Cerebellar cortex (tissue), 1 donor: ENCODE results near the gene PCSK4.
"Not testable (repeated sequence)": the region's sequence is repeated elsewhere in the genome, so short reads cannot be mapped to it uniquely, and the experiment has no call there.

Experiments
- DNase-seq: peaks from one replicate; pipeline ENCODE4 v3.0.0-alpha.2; 2015; ENCODE audit warnings: low spot score

Gene PCSK4

GRCh38 chr19:1490311-1491113, at the start of gene PCSK4:
PCSK4 (minus strand) TSS chr19:1490350; CDS start chr19:1490346, 4 bp downstream.
- DNase-seq, result peak; percentile 99

- DNase-seq, result not testable (repeated sequence)
These were observed 49.6 kb upstream of the PCSK4 start for GRCh38 chr19:1539749-1540148.

GRCh38 chr19:1538978-1539377, 48.8 kb upstream of the PCSK4 start:
- DNase-seq, result no peak

- not testable (repeated sequence) for DNase-seq
These were observed 45.5 kb upstream of the PCSK4 start for GRCh38 chr19:1535699-1536098.

DNA sequence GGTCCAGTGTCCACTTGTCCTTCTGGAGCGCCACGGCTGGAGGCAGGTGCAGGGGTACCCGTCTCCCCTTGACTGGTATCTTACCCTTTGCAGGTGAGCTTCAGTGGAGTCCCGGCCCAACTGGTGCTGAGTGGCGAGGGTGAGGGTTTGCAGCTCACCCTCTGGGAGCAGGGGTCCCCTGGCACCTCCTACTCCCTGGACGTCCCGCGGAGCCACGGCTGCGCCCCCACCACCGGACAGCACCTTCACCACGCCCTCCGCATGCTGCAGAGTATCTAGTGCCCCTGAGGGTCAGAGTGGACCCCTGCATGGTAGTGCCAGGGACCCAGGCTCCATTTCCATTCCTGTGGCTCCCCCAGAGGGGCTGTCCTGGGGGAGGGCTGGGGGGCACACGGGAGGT, 44.8 kb upstream of the PCSK4 start:
- DNase-seq, result no peak

DNA sequence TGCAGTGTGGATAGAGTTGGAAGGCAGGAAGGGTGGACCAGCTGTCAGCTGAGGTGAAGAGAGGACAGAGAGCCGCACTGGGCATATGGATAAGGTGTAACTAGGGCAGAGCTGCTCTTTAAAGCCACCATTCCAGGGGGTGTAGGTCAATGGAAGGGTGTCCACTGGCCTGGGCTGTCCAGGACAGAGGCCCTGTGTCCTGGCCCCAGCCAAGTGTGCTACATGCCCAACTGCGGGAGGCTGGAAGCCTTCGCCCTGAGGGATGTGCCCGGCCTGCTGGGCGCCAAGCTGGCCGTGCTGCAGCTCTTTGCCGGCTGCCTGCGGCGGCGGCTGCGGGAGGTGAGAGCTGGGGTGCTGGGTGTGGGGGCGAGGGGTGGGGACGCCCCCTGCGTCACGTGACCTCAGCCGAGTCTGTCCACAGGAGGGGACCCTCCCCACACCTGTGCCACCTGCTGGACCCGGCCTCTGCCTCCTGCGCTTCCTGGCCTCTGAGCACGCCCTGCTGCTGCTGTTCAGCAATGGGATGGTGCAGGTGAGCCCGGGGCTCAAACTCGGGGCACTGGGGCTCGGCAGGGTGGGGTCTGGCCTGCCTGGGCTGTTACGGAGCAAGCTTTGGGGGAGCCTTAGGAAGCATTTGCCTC, 43.5 kb upstream of the PCSK4 start:
- no peak for DNase-seq

- no peak for DNase-seq
These were observed 41.9 kb upstream of the PCSK4 start for GRCh38 chr19:1532003-1532402.

DNA sequence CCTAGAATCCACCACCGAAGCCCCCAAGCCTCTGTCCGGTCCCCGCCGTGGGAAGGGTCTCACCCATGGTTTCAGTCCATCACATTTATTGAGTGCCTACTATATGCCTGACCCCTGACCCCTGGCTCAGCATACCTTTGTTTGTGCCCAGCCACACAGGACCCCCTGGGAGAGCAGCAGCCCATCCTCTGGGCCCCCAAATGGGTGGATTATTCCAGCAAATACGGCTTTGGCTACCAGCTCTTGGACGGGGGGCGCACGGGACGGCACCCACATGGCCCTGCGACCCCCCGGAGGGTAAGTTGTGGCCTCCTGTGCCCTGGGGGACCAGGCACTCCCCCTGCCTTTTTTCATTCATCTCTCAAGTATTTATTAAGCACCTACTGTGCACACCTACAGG, 41.4 kb upstream of the PCSK4 start:
- no peak for DNase-seq

GRCh38 chr19:1530856-1531255, 40.7 kb upstream of the PCSK4 start:
- DNase-seq, result not testable (repeated sequence)

DNA sequence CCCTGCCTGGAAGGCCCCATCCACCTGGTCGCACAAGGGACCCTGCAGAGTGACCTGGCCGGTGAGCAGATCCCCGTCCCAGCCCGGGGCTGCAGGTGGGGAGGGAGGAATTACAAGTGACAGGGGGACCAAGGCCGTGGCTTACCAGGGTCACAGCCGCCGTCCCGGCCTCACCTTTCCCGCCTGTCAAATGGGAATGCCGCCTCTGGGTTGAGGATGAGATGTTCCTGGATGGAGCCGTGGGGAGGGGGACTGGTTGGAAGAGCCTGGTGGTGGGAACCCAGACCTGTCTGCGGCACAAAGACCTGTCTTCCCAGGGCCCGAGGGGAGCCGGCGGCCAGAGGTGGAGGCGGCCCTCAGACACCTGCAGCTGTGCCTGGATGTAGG, 39.3 kb upstream of the PCSK4 start:
- DNase-seq, result no peak

GRCh38 chr19:1528596-1529429, 38.7 kb upstream of the PCSK4 start:
- no peak for DNase-seq

- DNase-seq, result no peak
These were observed 37.6 kb upstream of the PCSK4 start for GRCh38 chr19:1527650-1528309.

DNA sequence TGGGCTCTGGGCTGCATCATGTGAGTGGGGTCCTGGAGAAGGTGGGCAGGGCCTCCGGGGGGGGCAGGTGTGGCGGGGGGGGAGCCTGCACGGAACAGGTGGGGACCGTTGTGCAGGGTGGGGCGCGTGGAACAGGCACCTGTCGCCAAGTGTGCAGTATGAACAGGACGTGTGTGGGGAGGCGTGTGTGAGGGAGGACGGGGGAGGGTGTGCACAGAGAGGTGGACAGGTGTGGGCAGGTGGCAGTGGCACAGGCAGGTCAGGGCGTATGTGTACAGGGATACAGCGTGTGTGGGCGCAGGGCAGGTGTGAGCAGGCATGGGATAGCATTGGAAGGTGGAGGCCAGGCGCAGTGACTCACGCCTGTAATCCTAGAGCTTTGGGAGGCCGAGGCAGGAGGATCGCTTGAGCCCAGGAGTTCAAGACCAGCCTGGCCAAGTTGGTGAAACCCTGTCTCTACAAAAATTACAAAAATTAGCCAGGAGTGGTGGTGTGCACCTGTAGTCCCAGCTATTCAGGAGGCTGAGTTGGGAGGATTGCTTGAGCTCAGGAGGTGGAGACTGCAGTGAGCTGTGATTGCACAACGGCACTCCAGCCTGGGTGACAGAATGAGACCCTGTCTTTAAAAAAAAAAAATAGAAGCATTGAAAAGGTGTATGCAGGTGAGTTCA, 37.0 kb upstream of the PCSK4 start:
- no peak for DNase-seq

- DNase-seq, result no peak
These were observed 36.1 kb upstream of the PCSK4 start for GRCh38 chr19:1526066-1526778.

- DNase-seq, result no peak
These were observed 35.2 kb upstream of the PCSK4 start for GRCh38 chr19:1525343-1525742.

DNA sequence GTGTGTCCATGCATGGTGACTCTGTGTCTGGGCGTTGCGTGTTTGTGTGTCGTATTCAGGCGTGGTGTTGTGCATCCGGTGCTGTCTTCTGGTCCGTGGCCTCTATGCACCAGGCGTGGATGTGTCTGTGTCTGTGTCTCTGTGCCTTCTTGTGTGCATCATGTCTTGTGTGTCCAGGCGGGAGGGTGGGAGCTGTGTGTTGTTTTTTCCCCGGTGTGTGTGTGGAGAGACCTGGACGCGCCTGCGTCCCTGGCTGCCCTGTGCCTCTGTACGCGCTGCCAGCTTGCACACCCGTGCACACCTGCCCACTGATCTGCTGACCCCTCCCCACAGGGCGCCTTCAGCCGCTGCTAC, 34.8 kb upstream of the PCSK4 start:
- DNase-seq, result peak; percentile 25

DNA sequence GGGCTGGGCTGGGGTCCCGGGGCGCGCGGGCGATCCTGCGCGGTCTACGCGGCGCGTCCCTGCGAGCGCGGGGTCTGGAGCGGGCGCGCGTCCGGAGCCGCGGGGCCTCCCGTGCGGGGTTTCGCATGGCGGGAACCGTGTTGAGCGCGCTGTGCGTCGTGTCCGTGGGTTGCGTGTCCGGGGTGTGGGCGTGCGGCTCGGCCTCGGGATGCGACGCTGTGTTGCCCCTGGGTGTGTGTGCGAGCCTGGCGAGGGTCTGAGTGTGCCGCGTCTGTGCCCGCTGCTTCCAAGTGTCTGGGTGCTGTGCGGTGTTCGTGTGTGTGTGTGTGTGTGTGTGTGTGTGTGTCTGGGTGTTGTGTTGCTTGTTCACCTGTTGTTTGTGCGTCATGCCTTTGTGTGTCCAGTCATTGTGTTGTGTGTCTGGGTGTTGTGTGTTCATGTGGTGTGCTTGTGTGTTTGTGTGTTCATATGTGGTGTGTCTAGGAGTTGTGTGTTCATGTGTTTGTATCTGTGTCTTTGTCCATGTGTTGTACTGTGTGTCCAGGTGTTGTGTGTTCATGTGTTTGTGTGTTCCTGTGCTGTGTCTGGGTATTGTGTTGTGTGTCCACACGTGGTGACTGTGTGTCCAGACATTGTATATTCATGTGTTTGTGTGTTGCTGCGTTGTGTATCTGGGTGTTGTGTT, 34.3 kb upstream of the PCSK4 start:
- DNase-seq, result no peak

DNA sequence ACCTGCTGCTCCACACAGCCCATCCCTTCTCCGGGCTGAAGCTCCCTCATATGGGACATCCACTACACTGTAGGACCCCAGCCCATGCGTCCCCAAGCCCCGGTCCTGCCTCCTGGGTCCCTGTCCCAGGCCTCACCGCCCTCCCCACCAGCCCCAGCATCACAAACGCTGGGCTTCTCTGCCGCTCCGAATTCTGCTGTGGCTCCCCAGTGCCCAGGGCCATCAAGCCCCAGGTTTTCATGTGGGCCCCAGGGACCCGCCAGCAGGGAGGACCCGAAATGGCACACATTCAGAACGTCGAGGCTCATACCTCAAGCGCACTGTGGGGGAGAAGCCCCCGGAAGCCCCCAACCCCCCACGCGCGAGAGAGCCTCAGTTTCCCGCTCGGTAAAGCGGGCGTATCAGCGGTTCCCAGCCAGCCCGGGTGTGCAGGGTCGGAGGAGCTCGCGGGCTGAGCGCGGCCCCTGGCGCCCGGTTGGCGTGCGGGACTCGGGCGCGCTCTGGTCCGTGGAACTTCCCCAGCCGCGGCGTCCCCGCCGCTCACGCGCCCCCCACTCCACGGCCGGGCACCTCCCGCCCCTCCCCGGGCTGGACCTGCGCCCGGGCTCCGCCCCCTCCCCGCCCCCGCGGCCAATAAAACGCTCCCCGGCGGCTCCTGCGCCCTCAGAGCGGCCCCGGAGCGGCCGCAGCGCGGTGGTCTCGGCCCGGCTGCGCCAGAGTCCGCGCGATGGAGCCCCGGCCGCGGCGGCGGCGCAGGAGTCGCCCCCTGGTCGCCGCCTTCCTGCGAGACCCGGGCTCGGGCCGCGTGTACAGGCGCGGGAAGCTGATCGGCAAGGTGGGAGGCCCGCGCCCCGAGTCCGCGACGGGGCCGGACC, 33.5 kb upstream of the PCSK4 start, which contains the start of gene PLK5:
Gene PLK5 (plus strand): TSS at position 666 of the 875 bp plus-strand sequence. CDS start 2,920 bp downstream, outside the sequence.
- peak; percentile 29 for DNase-seq

DNA sequence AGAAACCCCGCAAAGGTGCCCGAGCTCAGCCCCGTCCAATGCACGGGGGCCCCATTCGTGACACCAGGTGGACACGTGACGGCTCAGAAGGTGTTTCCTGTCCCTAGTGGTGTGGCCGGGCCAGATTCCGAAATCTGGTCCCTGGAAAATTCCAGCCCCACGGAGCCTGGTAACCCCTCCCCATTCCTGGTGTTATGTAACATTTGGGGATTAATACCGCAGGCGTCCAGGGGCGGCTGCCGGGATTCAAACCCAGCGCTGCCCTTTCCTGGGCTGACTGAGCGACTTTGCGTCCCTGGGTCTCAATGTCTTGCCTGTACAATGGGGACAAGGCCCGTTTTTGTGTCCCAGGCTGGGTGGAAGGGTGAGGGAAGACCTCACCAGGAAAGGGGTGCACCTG, 32.7 kb upstream of the PCSK4 start:
- peak; percentile 88 for DNase-seq
